ENCODE results near the gene KLHL11.
A peak's percentile ranks its signal among the peaks of the same experiment; 100 is the strongest.

KLHL11 gene

DNA sequence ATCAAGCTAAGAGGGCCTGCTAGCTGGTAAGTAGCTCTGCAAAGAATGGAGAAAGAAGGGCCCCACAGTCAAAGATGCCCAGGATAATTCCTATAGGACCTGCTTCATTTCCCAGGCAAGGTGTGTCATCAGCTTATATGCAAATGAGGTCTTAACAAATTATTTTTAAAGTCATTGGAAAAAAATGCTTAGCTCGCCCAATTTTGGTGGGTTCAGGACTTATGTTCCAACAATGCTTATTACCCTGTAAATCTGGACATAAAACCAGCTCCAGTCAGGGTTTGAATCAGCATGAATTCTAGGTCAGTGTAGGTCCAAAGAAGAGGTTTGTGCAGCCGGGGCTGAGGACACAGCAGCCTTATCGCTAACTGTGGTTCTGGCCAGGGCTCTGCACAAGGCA, 28.2 kb upstream of the KLHL11 start:
- no peak overlapping the region for H3K27ac ChIP-seq
- in situ Hi-C loops (cut with HindIII; ENCODE audit: low pct_ligation_motif_present, low sequenced_read_pairs), result no loop called here
- H3K27me3 ChIP-seq (replicated peaks), result no peaks in the 10 kb centered on the region
- H3K36me3 ChIP-seq (replicated peaks), result peaks cover 88% of the 10 kb centered on the region
- H3K4me3 ChIP-seq (ENCODE audit: low read depth, low read length), result no peak overlapping the region
- DNase-seq, result no peak
- TF ChIP-seq, protein P1, sequence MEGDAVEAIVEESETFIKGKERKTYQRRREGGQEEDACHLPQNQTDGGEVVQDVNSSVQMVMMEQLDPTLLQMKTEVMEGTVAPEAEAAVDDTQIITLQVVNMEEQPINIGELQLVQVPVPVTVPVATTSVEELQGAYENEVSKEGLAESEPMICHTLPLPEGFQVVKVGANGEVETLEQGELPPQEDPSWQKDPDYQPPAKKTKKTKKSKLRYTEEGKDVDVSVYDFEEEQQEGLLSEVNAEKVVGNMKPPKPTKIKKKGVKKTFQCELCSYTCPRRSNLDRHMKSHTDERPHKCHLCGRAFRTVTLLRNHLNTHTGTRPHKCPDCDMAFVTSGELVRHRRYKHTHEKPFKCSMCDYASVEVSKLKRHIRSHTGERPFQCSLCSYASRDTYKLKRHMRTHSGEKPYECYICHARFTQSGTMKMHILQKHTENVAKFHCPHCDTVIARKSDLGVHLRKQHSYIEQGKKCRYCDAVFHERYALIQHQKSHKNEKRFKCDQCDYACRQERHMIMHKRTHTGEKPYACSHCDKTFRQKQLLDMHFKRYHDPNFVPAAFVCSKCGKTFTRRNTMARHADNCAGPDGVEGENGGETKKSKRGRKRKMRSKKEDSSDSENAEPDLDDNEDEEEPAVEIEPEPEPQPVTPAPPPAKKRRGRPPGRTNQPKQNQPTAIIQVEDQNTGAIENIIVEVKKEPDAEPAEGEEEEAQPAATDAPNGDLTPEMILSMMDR (IDR thresholded peaks at IDR 0.05; ENCODE audit: low read depth, low read length, missing control alignments), result no peak

DNA sequence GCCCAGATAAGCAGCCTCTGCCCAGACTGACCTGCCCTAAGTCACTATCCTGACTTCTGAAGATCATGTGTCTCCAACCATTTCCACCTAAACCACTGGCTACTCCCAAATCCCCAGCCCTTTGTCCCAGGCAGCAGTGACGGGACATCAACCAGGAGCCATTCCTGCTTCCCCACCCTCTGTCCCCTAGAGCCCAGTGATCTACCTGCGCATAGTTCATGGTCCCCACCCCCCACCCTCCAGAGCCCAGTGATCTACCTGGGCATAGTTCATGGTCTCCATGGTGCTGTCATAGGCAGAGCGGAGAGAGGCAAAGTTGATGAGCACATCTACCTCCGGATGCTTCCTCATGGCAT, 26.8 kb upstream of the KLHL11 start:
- Histone ChIP-seq H3K27ac (no peak overlapping the region), H3K36me3 (replicated peaks) (peaks cover 88% of the 10 kb centered on the region), H3K4me3 (ENCODE audit: low read depth, low read length) (no peak overlapping the region), H3K27me3 (replicated peaks) (no peaks in the 10 kb centered on the region)
- in situ Hi-C loops (cut with HindIII; ENCODE audit: low pct_ligation_motif_present, low sequenced_read_pairs), result no loop called here
- TF ChIP-seq, protein P1 (IDR thresholded peaks at IDR 0.05; ENCODE audit: low read depth, low read length, missing control alignments), result no peak
- DNase-seq, result no peak

DNA sequence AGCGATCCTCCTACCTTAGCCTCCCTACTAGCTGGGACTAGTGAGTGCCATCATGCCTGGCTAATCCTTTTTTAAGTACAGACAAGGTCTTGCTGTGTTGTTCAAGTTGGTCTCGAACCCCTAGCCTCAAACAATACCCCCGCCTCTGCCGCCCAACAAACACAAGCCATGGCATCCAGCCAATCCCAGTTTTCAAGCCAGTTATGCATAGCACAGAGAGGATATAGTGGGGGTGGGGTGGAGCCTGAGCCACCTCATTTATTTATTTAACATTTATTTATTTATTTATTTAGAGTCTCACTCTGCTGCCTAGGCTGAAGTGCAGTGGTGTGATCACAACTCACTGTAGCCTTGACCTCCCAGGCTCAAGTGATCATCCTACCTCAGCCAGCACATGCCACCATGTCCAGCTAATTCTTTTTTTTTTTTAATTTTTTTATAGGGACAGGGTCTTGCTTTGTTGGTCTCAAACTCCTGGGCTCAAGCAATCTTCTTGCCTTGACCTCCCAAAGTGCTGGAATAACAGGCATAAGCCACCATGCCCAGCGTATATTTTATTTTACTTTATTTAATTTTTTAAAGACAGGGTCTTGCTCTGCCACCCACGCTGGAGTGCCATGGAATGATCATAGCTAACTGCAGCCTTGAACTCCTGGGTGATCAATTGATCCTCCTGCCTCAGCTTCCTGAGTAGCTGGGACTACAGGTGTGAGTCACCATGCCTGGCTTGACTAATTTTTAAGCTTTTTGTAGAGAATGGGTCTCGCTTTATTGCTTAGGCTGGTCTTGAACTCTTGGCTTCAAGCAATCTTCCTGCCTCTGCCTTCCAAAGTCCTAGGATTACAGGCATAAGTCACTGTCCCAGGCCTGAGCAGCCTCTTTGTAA, 26.2 kb upstream of the KLHL11 start:
- no peak for DNase-seq
- no peak overlapping the region for H3K27ac ChIP-seq
- H3K36me3 ChIP-seq (replicated peaks), result peaks cover 88% of the 10 kb centered on the region
- in situ Hi-C loops (cut with HindIII; ENCODE audit: low pct_ligation_motif_present, low sequenced_read_pairs), result no loop called here
- H3K4me3 ChIP-seq (ENCODE audit: low read depth, low read length), result no peak overlapping the region
- no peaks in the 10 kb centered on the region for H3K27me3 ChIP-seq (replicated peaks)
- TF ChIP-seq, protein P1 (IDR thresholded peaks at IDR 0.05; ENCODE audit: low read depth, low read length, missing control alignments), result no peak

DNA sequence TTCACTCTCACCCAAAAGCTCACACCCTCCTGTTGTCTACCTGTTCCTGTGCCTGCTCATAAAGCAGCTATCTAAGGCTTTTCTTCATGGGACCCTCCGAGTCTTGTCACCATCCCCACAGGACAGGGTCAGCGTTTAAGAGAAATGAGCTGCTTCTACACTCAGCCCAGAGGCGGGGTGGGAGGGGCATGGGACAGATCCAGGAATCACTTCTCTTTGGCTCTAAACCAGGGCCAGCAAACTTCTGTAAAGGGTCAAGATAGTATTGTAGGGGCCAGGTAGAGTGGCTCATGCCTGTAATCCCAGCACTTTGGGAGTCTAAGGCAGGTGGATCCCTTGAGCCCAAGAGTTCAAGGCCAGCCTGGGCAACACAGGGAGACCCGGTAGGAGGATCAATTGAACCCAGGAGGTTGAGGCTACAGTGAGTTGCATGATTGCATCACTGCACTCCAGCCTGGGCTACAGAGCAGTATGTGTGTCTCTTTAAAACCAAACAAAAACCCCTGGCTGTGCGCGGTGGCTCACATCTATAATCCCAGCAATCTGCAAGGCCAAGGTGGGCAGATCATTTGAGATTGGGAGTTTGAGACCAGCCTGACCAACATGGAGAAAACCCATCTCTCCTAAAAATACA, 23.2 kb upstream of the KLHL11 start:
- no peak for DNase-seq
- Histone ChIP-seq H3K27ac (no peak overlapping the region), H3K36me3 (replicated peaks) (peaks cover 94% of the 10 kb centered on the region), H3K4me3 (ENCODE audit: low read depth, low read length) (no peak overlapping the region), H3K27me3 (replicated peaks) (no peaks in the 10 kb centered on the region)
- TF ChIP-seq, protein P1 (IDR thresholded peaks at IDR 0.05; ENCODE audit: low read depth, low read length, missing control alignments), result no peak
- in situ Hi-C loops (cut with HindIII; ENCODE audit: low pct_ligation_motif_present, low sequenced_read_pairs), result no loop called here

DNA sequence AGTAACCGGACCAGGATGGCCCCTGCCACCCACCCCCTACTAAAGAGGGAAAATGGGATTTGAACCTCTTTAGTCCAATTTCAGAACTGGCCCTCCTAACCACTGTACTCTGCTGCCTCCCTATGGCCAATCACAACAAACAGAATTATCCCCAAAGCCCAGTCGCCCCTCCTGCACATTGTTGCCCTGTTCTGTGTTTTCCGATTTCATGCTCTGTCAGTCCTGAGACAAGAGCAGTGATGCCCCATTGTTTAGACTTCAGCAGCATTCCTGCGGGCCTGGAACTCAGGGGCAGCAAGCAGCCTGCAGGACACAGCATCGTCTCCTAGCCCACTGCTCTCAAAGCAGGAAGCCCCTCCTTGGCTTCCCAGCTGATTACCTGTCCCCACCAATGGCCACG, 20.5 kb upstream of the KLHL11 start:
- in situ Hi-C loops (cut with HindIII; ENCODE audit: low pct_ligation_motif_present, low sequenced_read_pairs), result no loop called here
- Histone ChIP-seq H3K4me3 (ENCODE audit: low read depth, low read length) (no peak overlapping the region), H3K27me3 (replicated peaks) (no peaks in the 10 kb centered on the region), H3K27ac (no peak overlapping the region), H3K36me3 (replicated peaks) (peaks cover 88% of the 10 kb centered on the region)
- TF ChIP-seq, protein P1 (IDR thresholded peaks at IDR 0.05; ENCODE audit: low read depth, low read length, missing control alignments), result peak; percentile 36
- no peak for DNase-seq
